Coronary artery (tissue), 2 donors: ENCODE data around the gene RAP1B.

Source experiments
- DNase-seq: peaks from one replicate; pipeline ENCODE4 v3.0.0-alpha.2; 2017; ENCODE audit warnings: low spot score
- H3K27ac ChIP-seq, 2 donors: fragments of 200-600 bp; sonication (generic); one replicate each; pipeline ENCODE4 v1.5.1; 2016 to 2019
- H3K4me3 ChIP-seq: fragments of 200-600 bp; sonication (generic); 2 replicates; pipeline ENCODE4 v1.5.1; 2016; ENCODE audit warnings: mild to moderate bottlenecking, moderate library complexity
- TF ChIP-seq, protein P1 (sequence below): fragments of 200-600 bp; sonication (generic); IDR thresholded peaks from one replicate; pipeline ENCODE4 v1.5.1; 2019; ENCODE audit warnings: antibody characterized with exemption

The RAP1B gene

DNA sequence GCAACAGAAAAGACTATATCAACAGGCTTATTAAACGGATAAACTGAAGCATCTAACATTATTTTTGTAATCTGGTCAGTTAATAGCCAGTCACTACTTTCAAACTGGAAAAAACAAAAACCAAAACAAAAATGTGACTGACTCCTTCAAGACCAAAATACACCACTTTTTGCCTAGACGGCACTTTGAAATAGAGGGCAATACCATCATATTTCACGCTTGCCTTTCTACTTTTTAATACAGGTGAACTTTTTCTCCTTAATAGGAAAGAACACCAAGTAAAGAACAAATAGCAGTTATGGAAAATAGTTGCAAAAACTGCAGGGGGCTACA lies 75.5 kb downstream of the RAP1B start:
- no peak for DNase-seq
- Histone ChIP-seq H3K4me3 (peak overlapping the region; percentile 95), H3K27ac (peak overlapping the region; percentile 79)
- TF ChIP-seq, protein P1, sequence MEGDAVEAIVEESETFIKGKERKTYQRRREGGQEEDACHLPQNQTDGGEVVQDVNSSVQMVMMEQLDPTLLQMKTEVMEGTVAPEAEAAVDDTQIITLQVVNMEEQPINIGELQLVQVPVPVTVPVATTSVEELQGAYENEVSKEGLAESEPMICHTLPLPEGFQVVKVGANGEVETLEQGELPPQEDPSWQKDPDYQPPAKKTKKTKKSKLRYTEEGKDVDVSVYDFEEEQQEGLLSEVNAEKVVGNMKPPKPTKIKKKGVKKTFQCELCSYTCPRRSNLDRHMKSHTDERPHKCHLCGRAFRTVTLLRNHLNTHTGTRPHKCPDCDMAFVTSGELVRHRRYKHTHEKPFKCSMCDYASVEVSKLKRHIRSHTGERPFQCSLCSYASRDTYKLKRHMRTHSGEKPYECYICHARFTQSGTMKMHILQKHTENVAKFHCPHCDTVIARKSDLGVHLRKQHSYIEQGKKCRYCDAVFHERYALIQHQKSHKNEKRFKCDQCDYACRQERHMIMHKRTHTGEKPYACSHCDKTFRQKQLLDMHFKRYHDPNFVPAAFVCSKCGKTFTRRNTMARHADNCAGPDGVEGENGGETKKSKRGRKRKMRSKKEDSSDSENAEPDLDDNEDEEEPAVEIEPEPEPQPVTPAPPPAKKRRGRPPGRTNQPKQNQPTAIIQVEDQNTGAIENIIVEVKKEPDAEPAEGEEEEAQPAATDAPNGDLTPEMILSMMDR = no peak

DNA sequence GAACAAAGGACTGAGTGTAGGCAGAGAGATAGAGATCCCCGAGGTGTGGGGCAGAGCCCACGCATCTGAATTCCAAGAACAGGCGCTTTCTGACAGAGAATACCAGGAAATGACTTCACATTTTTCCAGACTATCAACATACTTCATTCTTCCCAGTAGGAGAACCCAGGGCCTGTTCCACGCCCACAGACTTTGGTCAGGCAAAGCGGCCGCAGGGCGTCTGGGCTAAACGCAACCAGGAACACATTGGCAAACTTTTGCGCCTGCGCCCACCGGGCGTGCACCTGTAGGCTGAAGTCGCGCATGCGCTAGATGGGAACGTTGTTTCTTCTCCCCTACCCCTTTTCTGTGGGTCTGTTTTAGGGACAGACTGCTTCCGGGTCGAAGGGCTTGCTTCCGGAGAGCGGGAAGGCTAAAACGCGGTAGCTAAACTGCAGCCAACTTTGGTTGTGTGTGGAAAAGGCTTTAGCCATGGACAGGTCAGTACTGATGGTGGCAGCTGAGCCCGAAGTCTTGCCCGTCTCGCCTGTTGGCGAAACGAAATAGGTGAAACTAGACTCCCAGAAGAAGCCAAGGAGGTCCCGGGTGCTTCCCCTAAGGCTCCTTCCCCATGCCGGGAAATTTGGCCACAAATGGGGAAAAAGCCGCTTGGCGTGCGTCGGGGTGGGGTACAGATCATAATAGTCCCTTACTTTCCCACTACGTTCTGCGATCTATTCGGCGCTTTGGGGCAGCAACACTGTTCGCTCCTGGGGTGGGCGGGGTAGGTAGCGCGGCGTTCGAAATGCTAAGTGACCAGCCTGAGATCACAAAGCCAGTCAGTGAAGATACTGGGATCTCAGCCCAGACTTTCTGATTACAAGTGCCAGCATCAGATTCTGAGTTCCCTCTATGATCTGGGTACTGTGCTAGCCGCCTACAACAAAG lies 76.2 kb downstream of the RAP1B start, which contains the start of gene NUP107:
TSS of gene NUP107 (plus strand) at position 384 of the 927 bp plus-strand sequence. CDS start at position 472, 88 bp downstream.
- Histone ChIP-seq H3K27ac (peak within 1 kb of the TSS; percentile 79), H3K4me3 (peak within 1 kb of the TSS; percentile 95)
- TF ChIP-seq, protein P1 = no peak
- DNase-seq = peak; percentile 99

DNA sequence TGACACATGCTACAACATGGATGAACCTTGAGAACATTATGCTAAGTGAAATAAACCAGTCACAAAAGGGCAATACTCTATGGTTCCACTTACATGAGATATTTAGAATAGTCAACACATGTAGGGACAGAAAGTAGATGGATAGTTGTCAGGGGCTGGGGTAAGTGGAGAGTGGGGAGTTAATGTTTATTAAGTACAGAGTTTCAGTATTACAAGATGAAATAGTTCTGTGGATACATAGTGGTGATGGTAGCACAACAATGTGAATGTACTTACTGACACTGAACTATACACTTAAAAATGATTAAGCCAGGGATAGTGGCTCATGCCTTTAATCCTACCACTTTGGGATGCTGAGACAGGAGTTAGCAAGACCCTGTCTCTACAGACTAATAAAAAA lies 84.8 kb downstream of the RAP1B start:
- Histone ChIP-seq H3K27ac (no peak overlapping the region), H3K4me3 (no peak overlapping the region)
- no peak for DNase-seq
- TF ChIP-seq, protein P1 = no peak

DNA sequence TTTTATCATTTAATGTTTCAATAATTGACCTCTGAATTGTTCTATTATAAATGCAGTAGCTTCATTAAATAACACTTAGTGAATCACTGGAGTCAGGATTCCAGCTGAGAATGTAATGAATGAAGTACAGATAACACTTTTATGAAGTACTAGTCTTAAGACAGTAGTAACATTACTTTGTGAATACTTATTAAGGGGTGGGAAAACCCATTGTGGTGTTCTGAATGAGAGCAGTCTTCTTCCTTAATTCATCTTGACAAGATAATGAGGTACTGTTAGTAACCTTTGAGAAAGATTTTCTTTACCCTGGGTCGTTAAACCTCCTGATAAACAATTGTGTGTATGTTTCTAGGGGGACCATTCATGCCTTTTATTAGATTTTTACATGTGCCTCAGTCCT lies 88.8 kb downstream of the RAP1B start:
- H3K4me3 ChIP-seq = no peak overlapping the region
- DNase-seq = no peak
- TF ChIP-seq, protein P1 = no peak

More for the DNA sequence above, 88.8 kb downstream of the RAP1B start:
- H3K27ac ChIP-seq = no peak overlapping the region
